K562 (cell line): Measurements from ENCODE around the gene HYAL3. TPM values are rescaled to one million over a fixed set of nuclear protein-coding genes. Genes with fewer than 3 reads are reported as not detected.
A peak's percentile ranks its signal among the peaks of the same experiment; 100 is the strongest.

Experiments
- ATAC-seq: fragments of 200-7000 bp; cut with Tn5 transposase; 3 replicates; pipeline ENCODE4 v1.9.1; 2020; ENCODE audit warnings: moderate library complexity
- BruUV-seq: library from RNA; stranded (reverse); fragments of 400-500 nt; replicated peaks from 2 replicates; lab custom pipeline; 2021; lab: Mats Ljungman, UMichigan
- CTCF ChIA-PET: fragments of 300-600 bp; formaldehyde crosslinking; extraction: SDS; loops from one replicate; lab custom pipeline; 2021; ENCODE audit warnings: low intra/inter-chr PET ratio; lab: Yijun Ruan, JAX
- POLR2A ChIA-PET: fragments of 300-600, 350-650 bp; sonication (Branson Sonifier 250); formaldehyde crosslinking; extraction: SDS; loops from one replicate; lab custom pipeline; 2021; ENCODE audit warnings: antibody characterized with exemption, inconsistent platforms; lab: Yijun Ruan, JAX
- DNase-seq, 4 experiments: peaks; one replicate each; pipeline versions ENCODE4 v3.0.0 to v3.0.0-alpha.2; 2011 to 2018; ENCODE audit warnings: low spot score in 3 of 4, mixed read lengths in 3 of 4; ENCODE audit errors: extremely low read depth in 1 of 4
- FAIRE-seq: peaks from 2 replicates; lab custom pipeline; 2011; peaks lifted over from hg19 to GRCh38; lab: Jason Lieb, UNC
- H2AFZ ChIP-seq: 2 replicates; pipeline ENCODE4 v1.6.0; 2011; ENCODE audit warnings: low read depth, low read length, control low read depth, inconsistent platforms
- H3K27ac ChIP-seq: fragments of 200-600 bp; 3 replicates; pipeline ENCODE4 v1.8.0; 2011; ENCODE audit warnings: low read depth, mild to moderate bottlenecking, control low read depth, inconsistent platforms, low read length, moderate library complexity, mixed read lengths; ENCODE audit errors: extremely low read depth
- H3K27me3 ChIP-seq, 2 experiments: fragments of 300-600 bp in 1 of 2; 2 replicates in 1 of 2; 3 replicates in 1 of 2; pipeline versions ENCODE4 v1.6.0 to v1.8.0; 2011; ENCODE audit warnings: inconsistent platforms in 2 of 2, low read length in 2 of 2, mild to moderate bottlenecking in 1 of 2, mixed read lengths in 1 of 2, moderate library complexity in 1 of 2; ENCODE audit not compliant: control insufficient read depth in 2 of 2, insufficient read depth in 2 of 2
- H3K36me3 ChIP-seq: fragments of 300-600 bp; 3 replicates; pipeline ENCODE4 v1.8.0; 2011; ENCODE audit warnings: mild to moderate bottlenecking, low read length, inconsistent platforms; ENCODE audit not compliant: control insufficient read depth, insufficient read depth
- H3K4me1 ChIP-seq, 2 experiments: fragments of 200-600 bp in 1 of 2; replicated peaks in 1 of 2; 2 replicates in 1 of 2; 3 replicates in 1 of 2; pipeline versions ENCODE4 v1.5.1 to v1.8.0; 2011; ENCODE audit warnings: inconsistent platforms in 2 of 2, low read length in 2 of 2, mild to moderate bottlenecking in 1 of 2, mixed read lengths in 1 of 2, moderate library complexity in 1 of 2; ENCODE audit not compliant: control insufficient read depth in 2 of 2, insufficient read depth in 2 of 2
- H3K4me2 ChIP-seq: 2 replicates; pipeline ENCODE4 v1.6.1; 2011; ENCODE audit warnings: low read length, control low read depth, inconsistent platforms, mixed read lengths; ENCODE audit not compliant: insufficient read depth
- H3K4me3 ChIP-seq: fragments of 200-600 bp; sonication (generic), shearing (Covaris generic); 2 replicates; pipeline ENCODE4 v1.5.1; 2016; ENCODE audit warnings: control low read depth, inconsistent platforms
- H3K79me2 ChIP-seq: fragments of 200-600 bp; 3 replicates; pipeline ENCODE4 v1.8.0; 2011; ENCODE audit warnings: low read length, inconsistent platforms; ENCODE audit not compliant: control insufficient read depth, insufficient read depth
- H3K9ac ChIP-seq, 2 experiments: 2 replicates each; pipeline versions ENCODE4 v1.6.0 to v1.6.1; 2011; ENCODE audit warnings: low read depth in 2 of 2, low read length in 2 of 2, control low read depth in 1 of 2, inconsistent platforms in 1 of 2, mild to moderate bottlenecking in 1 of 2, mixed read lengths in 1 of 2; ENCODE audit not compliant: insufficient read depth in 1 of 2
- H3K9me1 ChIP-seq: one replicate; pipeline ENCODE4 v1.6.0; 2011; ENCODE audit warnings: inconsistent platforms, mild to moderate bottlenecking, low read length, moderate library complexity; ENCODE audit not compliant: control insufficient read depth, insufficient read depth
- H3K9me3 ChIP-seq: replicated peaks from 2 replicates; pipeline ENCODE4 v1.5.1; 2011; ENCODE audit warnings: low read depth, low read length, inconsistent platforms; ENCODE audit not compliant: control insufficient read depth, insufficient read depth
- H4K20me1 ChIP-seq: replicated peaks from 2 replicates; pipeline ENCODE4 v1.6.1; 2011; ENCODE audit warnings: low read length, inconsistent platforms, mixed read lengths; ENCODE audit not compliant: control insufficient read depth, insufficient read depth
- C11orf30 ChIP-seq: fragments of 450-650 bp; IDR thresholded peaks from 2 replicates; pipeline ENCODE4 v1.6.1; 2016; ENCODE audit warnings: low read depth, mild to moderate bottlenecking
- FOSL1 ChIP-seq: fragments of 200-800 bp; sonication (Bioruptor generic); conservative IDR thresholded peaks from 2 replicates; pipeline ENCODE4 v1.6.1; 2016; ENCODE audit warnings: missing genetic modification characterization, missing compliant biosample characterization
- KDM5B ChIP-seq: fragments of 200-600 bp; sonication (generic); IDR thresholded peaks from 2 replicates; pipeline ENCODE4 v1.6.1; 2012; ENCODE audit warnings: low read depth, mild to moderate bottlenecking, moderate library complexity, low read length, control low read depth, inconsistent platforms; ENCODE audit not compliant: insufficient replicate concordance
- MAFK ChIP-seq: IDR thresholded peaks from 2 replicates; pipeline ENCODE4 v1.6.1; 2011; ENCODE audit warnings: low read length, improper control_type of control experiment
- NR2C2 ChIP-seq, 2 experiments: fragments of 200-800 bp in 1 of 2; sonication (Bioruptor generic) in 1 of 2; sonication (generic) in 1 of 2; formaldehyde crosslinking in 1 of 2; IDR thresholded peaks; 2 replicates each; pipeline versions ENCODE4 v1.6.1 to v1.8.0; 2016 to 2022; ENCODE audit warnings: mild to moderate bottlenecking in 1 of 2, missing compliant biosample characterization in 1 of 2, missing genetic modification characterization in 1 of 2, missing genetic modification reagents in 1 of 2
- POLR2G ChIP-seq: fragments of 200-400 bp; formaldehyde crosslinking; IDR thresholded peaks from 2 replicates; pipeline ENCODE4 v1.6.1; 2017; ENCODE audit warnings: low read depth, mild to moderate bottlenecking, antibody characterized with exemption, low read length, moderate library complexity
- PRMT5 ChIP-seq: sonication (generic); formaldehyde crosslinking; IDR thresholded peaks from 2 replicates; pipeline ENCODE4 v1.5.0; 2020; ENCODE audit warnings: missing genetic modification reagents
- RB1 ChIP-seq: fragments of 450-650 bp; IDR thresholded peaks from 2 replicates; pipeline ENCODE4 v1.6.1; 2017; ENCODE audit warnings: low read depth, mild to moderate bottlenecking
- RBFOX2 ChIP-seq: fragments of 200-400 bp; formaldehyde crosslinking; IDR thresholded peaks from 2 replicates; pipeline ENCODE4 v1.6.1; 2017; ENCODE audit warnings: low read depth, mild to moderate bottlenecking, low read length, moderate library complexity
- ZNF717 ChIP-seq: fragments of 250-450 bp; sonication (Bioruptor Pico); IDR thresholded peaks from 2 replicates; pipeline ENCODE4 v1.5.0; 2021
- WGBS: fragments of 100-300 bp; shearing (Covaris generic); methylation state at CpG from one replicate; pipeline ENCODE4 v1.1.6; 2016; ENCODE audit warnings: low coverage, mixed read lengths; ENCODE audit not compliant: insufficient coverage; ENCODE audit errors: missing lambda C conversion rate; 5-methylcytosine and 5-hydroxymethylcytosine counted together
- in situ Hi-C: fragments of 300-500 bp; cut with MboI; formaldehyde crosslinking; loops from 4 replicates; pipeline ENCODE4 v1.15.0; 2018; ENCODE audit warnings: inconsistent platforms, mixed read lengths
- intact Hi-C: fragments of 100-400 bp; cut with micrococcal nuclease; formaldehyde crosslinking; loops from 2 replicates; pipeline ENCODE4 v1.14.2; 2022
- polyA plus RNA-seq, 8 experiments: library from polyadenylated mRNA; depleted of rRNA in 4 of 8; stranded (reverse) in 5 of 8; unstranded in 3 of 8; fragments of >200 nt; fragmentation: Nextera tagmentation in 2 of 8; fragmentation: Illumina TruSeq in 1 of 8; extraction: Ambion mirVana in 2 of 8; extraction: Trizol in 1 of 8; gene quantifications; 2 replicates each; pipeline versions ENCODE4 v1.2.1 to v1.2.3, GENCODE V29; 2011 to 2014; ENCODE audit warnings: inconsistent platforms in 1 of 8, missing spikeins in 1 of 8
- total RNA-seq, 7 experiments: library from RNA; depleted of rRNA in 6 of 7; stranded (reverse); fragments of >200 nt in 6 of 7; fragmentation: Illumina TruSeq in 2 of 7; extraction: Trizol in 2 of 7; gene quantifications; 2 replicates each; pipeline versions ENCODE4 v1.2.1 to v1.2.3, GENCODE V29; 2011 to 2021; ENCODE audit warnings: low replicate concordance in 1 of 7
- TF ChIP-seq, protein P1 (sequence below): fragments of 250-450 bp; sonication (Bioruptor Pico); IDR thresholded peaks from 2 replicates; pipeline ENCODE4 v1.8.0; 2022; ENCODE audit warnings: inconsistent platforms, mild to moderate bottlenecking, moderate library complexity, borderline replicate concordance
- TF ChIP-seq, protein P2 (sequence below): fragments of 250-450 bp; sonication (Bioruptor Pico); IDR thresholded peaks from 2 replicates; pipeline ENCODE4 v1.9.0; 2021; ENCODE audit warnings: mild to moderate bottlenecking, inconsistent platforms
- TF ChIP-seq, protein P3 (sequence below): fragments of 150-350 bp; IDR thresholded peaks from 2 replicates; pipeline ENCODE4 v1.6.1; 2014; ENCODE audit warnings: low read depth, mild to moderate bottlenecking, low read length, borderline replicate concordance

Gene HYAL3
- total and polyA plus RNA-seq, 9 of the 15 experiments (the other 6 are each of a cell fraction or from before 2014, with no cell fraction given): 0.38 to 9.1 (median 6.8) TPM

DNA sequence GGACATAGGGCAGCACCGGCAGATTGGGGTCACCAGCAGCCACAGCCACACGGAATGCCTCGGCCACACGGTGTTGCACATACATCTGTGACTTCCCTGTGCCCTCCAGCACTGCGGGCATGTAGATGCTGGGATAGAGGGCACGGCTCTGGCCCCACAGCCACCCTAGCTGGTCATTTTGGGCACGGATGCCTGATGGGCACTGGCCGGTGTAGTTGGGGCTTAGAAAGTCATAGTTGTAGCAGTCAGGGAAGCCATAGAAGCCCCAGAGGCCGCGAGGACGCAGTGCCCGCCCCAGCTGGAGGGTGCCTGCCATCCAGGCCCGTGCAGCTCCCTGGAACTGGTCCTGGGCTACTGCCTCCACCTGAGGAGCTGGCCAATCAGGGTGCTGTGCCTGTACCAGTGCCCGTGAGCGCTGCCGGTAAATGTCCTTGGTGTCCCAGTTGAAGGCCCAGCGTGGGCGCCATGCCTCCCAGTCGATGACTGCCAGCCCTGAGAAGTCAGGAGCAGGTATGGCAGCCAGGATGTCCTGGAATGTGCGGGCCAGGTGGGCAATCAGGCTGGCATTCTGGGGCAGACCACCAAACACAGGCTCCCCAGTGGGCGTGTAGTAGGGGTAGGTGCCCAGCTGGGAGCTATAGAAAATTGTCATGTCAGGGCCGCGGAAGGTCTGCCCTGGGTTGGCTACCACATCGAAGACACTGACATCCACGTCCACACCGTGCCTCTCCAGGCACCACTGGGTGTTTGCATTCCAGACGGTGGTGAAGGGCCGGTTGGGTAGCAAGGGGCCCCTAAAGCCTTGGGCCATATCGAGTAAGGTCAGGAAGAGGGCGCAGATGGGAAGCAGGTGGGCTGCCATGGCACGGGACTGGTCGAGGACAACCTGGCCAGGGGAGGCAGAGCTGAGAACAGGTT lies 3.1 kb upstream of the HYAL3 start:
- Histone ChIP-seq H3K4me1 (peaks cover 25 to 53% of the 10 kb centered on the region in 2 experiments; a peak in 4 of 5 replicates), H3K27me3 (no peaks in the 10 kb centered on the region), H3K4me2 (peak overlapping the region; percentile 80), H3K9me3 (no peaks in the 10 kb centered on the region), H4K20me1 (no peaks in the 10 kb centered on the region), H3K9me1 (no peaks in the 10 kb centered on the region), H3K27ac (peak overlapping the region; percentile 83), H3K9ac (peak overlapping the region; percentile 68 to 93), H3K79me2 (peaks cover 47% of the 10 kb centered on the region), H3K36me3 (peaks cover 12% of the 10 kb centered on the region; the same call in 2 of the 3 replicates), H3K4me3 (peak overlapping the region; percentile 45), H2AFZ (no peak overlapping the region)
- DNase-seq (no peak), ATAC-seq (no peak), FAIRE-seq (no peak)
- 76% methylated on average over 15 of the region's 32 CpGs for WGBS
- ChIA-PET CTCF (no interaction called here), POLR2A (interaction anchor here (0.5 to 1.5 kb wide), 9 partner anchors 11 to 51 kb away, joined by 3 to 5 read pairs (median 4); partner anchors contain the start of gene LSMEM2)
- intact Hi-C loops: no loop called here
- no TSS peak for BruUV-seq
- in situ Hi-C loops: no loop called here
- TF ChIP-seq, protein P1, sequence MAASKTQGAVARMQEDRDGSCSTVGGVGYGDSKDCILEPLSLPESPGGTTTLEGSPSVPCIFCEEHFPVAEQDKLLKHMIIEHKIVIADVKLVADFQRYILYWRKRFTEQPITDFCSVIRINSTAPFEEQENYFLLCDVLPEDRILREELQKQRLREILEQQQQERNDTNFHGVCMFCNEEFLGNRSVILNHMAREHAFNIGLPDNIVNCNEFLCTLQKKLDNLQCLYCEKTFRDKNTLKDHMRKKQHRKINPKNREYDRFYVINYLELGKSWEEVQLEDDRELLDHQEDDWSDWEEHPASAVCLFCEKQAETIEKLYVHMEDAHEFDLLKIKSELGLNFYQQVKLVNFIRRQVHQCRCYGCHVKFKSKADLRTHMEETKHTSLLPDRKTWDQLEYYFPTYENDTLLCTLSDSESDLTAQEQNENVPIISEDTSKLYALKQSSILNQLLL (CRISPR knock-in tag): no peak
- TF ChIP-seq RB1 (no peak), NR2C2 (CRISPR knock-in tag; IDR thresholded peaks at IDR 0.05) (no peak), NR2C2 (tag; IDR thresholded peaks at IDR 0.05) (0 out of 2 replicates have a peak, but pooled peaks have one; percentile 12), ZNF717 (CRISPR knock-in tag) (no peak), KDM5B (no peak), POLR2G (0 out of 2 replicates have a peak, but pooled peaks have one; percentile 11), RBFOX2 (peak; percentile 27; the same call in 1 of the 2 replicates), C11orf30 (no peak), MAFK (no peak), PRMT5 (no peak), FOSL1 (tag) (no peak)
- TF ChIP-seq, protein P2, sequence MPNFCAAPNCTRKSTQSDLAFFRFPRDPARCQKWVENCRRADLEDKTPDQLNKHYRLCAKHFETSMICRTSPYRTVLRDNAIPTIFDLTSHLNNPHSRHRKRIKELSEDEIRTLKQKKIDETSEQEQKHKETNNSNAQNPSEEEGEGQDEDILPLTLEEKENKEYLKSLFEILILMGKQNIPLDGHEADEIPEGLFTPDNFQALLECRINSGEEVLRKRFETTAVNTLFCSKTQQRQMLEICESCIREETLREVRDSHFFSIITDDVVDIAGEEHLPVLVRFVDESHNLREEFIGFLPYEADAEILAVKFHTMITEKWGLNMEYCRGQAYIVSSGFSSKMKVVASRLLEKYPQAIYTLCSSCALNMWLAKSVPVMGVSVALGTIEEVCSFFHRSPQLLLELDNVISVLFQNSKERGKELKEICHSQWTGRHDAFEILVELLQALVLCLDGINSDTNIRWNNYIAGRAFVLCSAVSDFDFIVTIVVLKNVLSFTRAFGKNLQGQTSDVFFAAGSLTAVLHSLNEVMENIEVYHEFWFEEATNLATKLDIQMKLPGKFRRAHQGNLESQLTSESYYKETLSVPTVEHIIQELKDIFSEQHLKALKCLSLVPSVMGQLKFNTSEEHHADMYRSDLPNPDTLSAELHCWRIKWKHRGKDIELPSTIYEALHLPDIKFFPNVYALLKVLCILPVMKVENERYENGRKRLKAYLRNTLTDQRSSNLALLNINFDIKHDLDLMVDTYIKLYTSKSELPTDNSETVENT (CRISPR knock-in tag): no peak
- TF ChIP-seq, protein P3, sequence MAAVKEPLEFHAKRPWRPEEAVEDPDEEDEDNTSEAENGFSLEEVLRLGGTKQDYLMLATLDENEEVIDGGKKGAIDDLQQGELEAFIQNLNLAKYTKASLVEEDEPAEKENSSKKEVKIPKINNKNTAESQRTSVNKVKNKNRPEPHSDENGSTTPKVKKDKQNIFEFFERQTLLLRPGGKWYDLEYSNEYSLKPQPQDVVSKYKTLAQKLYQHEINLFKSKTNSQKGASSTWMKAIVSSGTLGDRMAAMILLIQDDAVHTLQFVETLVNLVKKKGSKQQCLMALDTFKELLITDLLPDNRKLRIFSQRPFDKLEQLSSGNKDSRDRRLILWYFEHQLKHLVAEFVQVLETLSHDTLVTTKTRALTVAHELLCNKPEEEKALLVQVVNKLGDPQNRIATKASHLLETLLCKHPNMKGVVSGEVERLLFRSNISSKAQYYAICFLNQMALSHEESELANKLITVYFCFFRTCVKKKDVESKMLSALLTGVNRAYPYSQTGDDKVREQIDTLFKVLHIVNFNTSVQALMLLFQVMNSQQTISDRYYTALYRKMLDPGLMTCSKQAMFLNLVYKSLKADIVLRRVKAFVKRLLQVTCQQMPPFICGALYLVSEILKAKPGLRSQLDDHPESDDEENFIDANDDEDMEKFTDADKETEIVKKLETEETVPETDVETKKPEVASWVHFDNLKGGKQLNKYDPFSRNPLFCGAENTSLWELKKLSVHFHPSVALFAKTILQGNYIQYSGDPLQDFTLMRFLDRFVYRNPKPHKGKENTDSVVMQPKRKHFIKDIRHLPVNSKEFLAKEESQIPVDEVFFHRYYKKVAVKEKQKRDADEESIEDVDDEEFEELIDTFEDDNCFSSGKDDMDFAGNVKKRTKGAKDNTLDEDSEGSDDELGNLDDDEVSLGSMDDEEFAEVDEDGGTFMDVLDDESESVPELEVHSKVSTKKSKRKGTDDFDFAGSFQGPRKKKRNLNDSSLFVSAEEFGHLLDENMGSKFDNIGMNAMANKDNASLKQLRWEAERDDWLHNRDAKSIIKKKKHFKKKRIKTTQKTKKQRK: no peak
